ENCODE data around the gene HILPDA. TPM values are rescaled to one million over a fixed set of nuclear protein-coding genes. Genes with fewer than 3 reads are reported as not detected.
A peak's percentile ranks its signal among the peaks of the same experiment; 100 is the strongest.
"Not testable (repeated sequence)": the region's sequence is repeated elsewhere in the genome, so short reads cannot be mapped to it uniquely, and the experiment has no call there.

Gene HILPDA
- total RNA-seq, 3 donors from 2014 or later, result 18.4 to 26.6 (median 23.7) TPM

- Mint-ChIP-seq H3K4me1 (ENCODE audit: low read depth) (peaks cover 5% of the 10 kb centered on the region), H3K36me3 (ENCODE audit: insufficient read depth) (no peaks in the 10 kb centered on the region), H3K27me3 (ENCODE audit: low read depth) (no peaks in the 10 kb centered on the region), H3K9me3 (no peaks in the 10 kb centered on the region), H3K4me3 (no peak overlapping the region)
- no peak for ATAC-seq
- DNase-seq, result no peak
Measured at GRCh38 chr7:128446306-128446705, 9.4 kb upstream of the HILPDA start.

GRCh38 chr7:128447941-128448564 lies 7.6 kb upstream of the HILPDA start:
- H3K9me3 Mint-ChIP-seq, result no peaks in the 10 kb centered on the region

GRCh38 chr7:128448751-128449302 lies 6.9 kb upstream of the HILPDA start:
- peaks cover 15% of the 10 kb centered on the region for H3K4me1 Mint-ChIP-seq (ENCODE audit: low read depth)
- DNase-seq (no peak), ATAC-seq (no peak)
- no peaks in the 10 kb centered on the region for H3K27me3 Mint-ChIP-seq (ENCODE audit: low read depth)
- H3K4me3 Mint-ChIP-seq, result no peak overlapping the region
- H3K36me3 Mint-ChIP-seq (ENCODE audit: insufficient read depth), result no peaks in the 10 kb centered on the region
- no peaks in the 10 kb centered on the region for H3K9me3 Mint-ChIP-seq

More at GRCh38 chr7:128447941-128448564, 7.6 kb upstream of the HILPDA start:
- H3K4me3 Mint-ChIP-seq, result no peak overlapping the region
- ATAC-seq (peak; percentile 49 to 58), DNase-seq (no peak)
- no peaks in the 10 kb centered on the region for H3K27me3 Mint-ChIP-seq (ENCODE audit: low read depth)
- no peaks in the 10 kb centered on the region for H3K36me3 Mint-ChIP-seq (ENCODE audit: insufficient read depth)
- peaks cover 15% of the 10 kb centered on the region for H3K4me1 Mint-ChIP-seq (ENCODE audit: low read depth)

GRCh38 chr7:128450409-128450808 lies 5.3 kb upstream of the HILPDA start:
- Mint-ChIP-seq H3K36me3 (ENCODE audit: insufficient read depth) (no peaks in the 10 kb centered on the region), H3K27me3 (ENCODE audit: low read depth) (no peaks in the 10 kb centered on the region), H3K9me3 (no peaks in the 10 kb centered on the region), H3K4me1 (ENCODE audit: low read depth) (peaks cover 24% of the 10 kb centered on the region), H3K4me3 (no peak overlapping the region)
- DNase-seq (no peak), ATAC-seq (peak in 1 of 2 donors; percentile 27)

GRCh38 chr7:128450913-128451312 lies 4.8 kb upstream of the HILPDA start:
- Mint-ChIP-seq H3K36me3 (ENCODE audit: insufficient read depth) (no peaks in the 10 kb centered on the region), H3K9me3 (no peaks in the 10 kb centered on the region), H3K4me3 (no peak overlapping the region), H3K4me1 (ENCODE audit: low read depth) (peaks cover 24% of the 10 kb centered on the region), H3K27me3 (ENCODE audit: low read depth) (no peaks in the 10 kb centered on the region)
- ATAC-seq, result no peak
- DNase-seq, result no peak

GRCh38 chr7:128452552-128452951 lies 3.1 kb upstream of the HILPDA start:
- ATAC-seq (no peak), DNase-seq (no peak)
- Mint-ChIP-seq H3K4me1 (ENCODE audit: low read depth) (peaks cover 32% of the 10 kb centered on the region), H3K4me3 (no peak overlapping the region), H3K9me3 (no peaks in the 10 kb centered on the region), H3K36me3 (ENCODE audit: insufficient read depth) (no peaks in the 10 kb centered on the region), H3K27me3 (ENCODE audit: low read depth) (no peaks in the 10 kb centered on the region)

- peak overlapping the region; percentile 33 for H3K4me3 Mint-ChIP-seq
- H3K27me3 Mint-ChIP-seq (ENCODE audit: low read depth), result no peaks in the 10 kb centered on the region
- DNase-seq (no peak), ATAC-seq (no peak)
- no peaks in the 10 kb centered on the region for H3K9me3 Mint-ChIP-seq
- H3K36me3 Mint-ChIP-seq (ENCODE audit: insufficient read depth), result peaks cover 5% of the 10 kb centered on the region
- H3K4me1 Mint-ChIP-seq (ENCODE audit: low read depth), result peaks cover 44% of the 10 kb centered on the region
Measured at GRCh38 chr7:128453836-128454804, 1.6 kb upstream of the HILPDA start.

- Mint-ChIP-seq H3K36me3 (ENCODE audit: insufficient read depth) (peaks cover 5% of the 10 kb centered on the region), H3K27me3 (ENCODE audit: low read depth) (no peaks in the 10 kb centered on the region), H3K4me1 (ENCODE audit: low read depth) (peaks cover 52% of the 10 kb centered on the region), H3K9me3 (no peaks in the 10 kb centered on the region), H3K4me3 (peak overlapping the region; percentile 93)
- DNase-seq, result no peak
- ATAC-seq, result no peak
Measured at GRCh38 chr7:128454808-128455542, 703 bp upstream of the HILPDA start.

- peaks cover 48% of the 10 kb centered on the region for H3K4me1 Mint-ChIP-seq (ENCODE audit: low read depth)
- peaks cover 5% of the 10 kb centered on the region for H3K36me3 Mint-ChIP-seq (ENCODE audit: insufficient read depth)
- ATAC-seq, result peak; percentile 4 to 6
Measured at GRCh38 chr7:128456255-128456725, 612 bp downstream of the HILPDA start.

GRCh38 chr7:128457385-128457784 lies 1.7 kb downstream of the HILPDA start:
- H3K9me3 Mint-ChIP-seq; H3K36me3 Mint-ChIP-seq (ENCODE audit: insufficient read depth); H3K27me3 Mint-ChIP-seq (ENCODE audit: low read depth); ATAC-seq; DNase-seq: not testable (repeated sequence)
- H3K4me3 Mint-ChIP-seq, result peak overlapping the region; percentile 93
- H3K4me1 Mint-ChIP-seq (ENCODE audit: low read depth), result peaks cover 38% of the 10 kb centered on the region

More at GRCh38 chr7:128456255-128456725, 612 bp downstream of the HILPDA start:
- Mint-ChIP-seq H3K27me3 (ENCODE audit: low read depth) (no peaks in the 10 kb centered on the region), H3K9me3 (no peaks in the 10 kb centered on the region), H3K4me3 (peak overlapping the region; percentile 93)
- DNase-seq, result no peak

- peak; percentile 56 to 57 for ATAC-seq
- no peak for DNase-seq
- Mint-ChIP-seq H3K4me3 (peak overlapping the region; percentile 58), H3K9me3 (no peaks in the 10 kb centered on the region), H3K4me1 (ENCODE audit: low read depth) (peaks cover 38% of the 10 kb centered on the region), H3K27me3 (ENCODE audit: low read depth) (no peaks in the 10 kb centered on the region), H3K36me3 (ENCODE audit: insufficient read depth) (peaks cover 7% of the 10 kb centered on the region)
Measured at GRCh38 chr7:128458956-128459355, 3.3 kb downstream of the HILPDA start.

- ATAC-seq (peak; percentile 24 to 37), DNase-seq (peak; percentile 59)
- H3K27me3 Mint-ChIP-seq (ENCODE audit: low read depth), result no peaks in the 10 kb centered on the region
- H3K9me3 Mint-ChIP-seq, result no peaks in the 10 kb centered on the region
- H3K36me3 Mint-ChIP-seq (ENCODE audit: insufficient read depth), result peaks cover 8% of the 10 kb centered on the region
- H3K4me3 Mint-ChIP-seq, result peak overlapping the region; percentile 27
- H3K4me1 Mint-ChIP-seq (ENCODE audit: low read depth), result peaks cover 36% of the 10 kb centered on the region
Measured at GRCh38 chr7:128459394-128459878, 3.8 kb downstream of the HILPDA start.

- Mint-ChIP-seq H3K4me1 (ENCODE audit: low read depth) (peaks cover 21% of the 10 kb centered on the region), H3K27me3 (ENCODE audit: low read depth) (no peaks in the 10 kb centered on the region)
- no peak for ATAC-seq
Measured at GRCh38 chr7:128462460-128462859, 6.8 kb downstream of the HILPDA start.

GRCh38 chr7:128463345-128463744 lies 7.7 kb downstream of the HILPDA start:
- H3K27me3 Mint-ChIP-seq (ENCODE audit: low read depth); H3K4me3 Mint-ChIP-seq: not testable (repeated sequence)

More at GRCh38 chr7:128462460-128462859, 6.8 kb downstream of the HILPDA start:
- DNase-seq, result no peak
- Mint-ChIP-seq H3K9me3 (no peaks in the 10 kb centered on the region), H3K36me3 (ENCODE audit: insufficient read depth) (peaks cover 8% of the 10 kb centered on the region), H3K4me3 (no peak overlapping the region)

More at GRCh38 chr7:128463345-128463744, 7.7 kb downstream of the HILPDA start:
- DNase-seq; H3K36me3 Mint-ChIP-seq (ENCODE audit: insufficient read depth); ATAC-seq; H3K9me3 Mint-ChIP-seq: not testable (repeated sequence)
- H3K4me1 Mint-ChIP-seq (ENCODE audit: low read depth), result peaks cover 15% of the 10 kb centered on the region
